Vagina (tissue), 2 donors: ENCODE measurements around the gene ADGRE1.

Experiments used
- CTCF ChIP-seq, 3 experiments: fragments of 450-650 bp in 2 of 3; fragments of 200-600 bp in 1 of 3; sonication (generic) in 1 of 3; IDR thresholded peaks; one replicate each; pipeline ENCODE4 v1.5.1; 2017 to 2019; ENCODE audit warnings: antibody characterized with exemption in 3 of 3, mild to moderate bottlenecking in 2 of 3, moderate library complexity in 2 of 3
- POLR2A ChIP-seq, 2 donors: fragments of 450-650 bp; IDR thresholded peaks; one replicate each; pipeline ENCODE4 v1.6.1; 2017; ENCODE audit warnings: antibody characterized with exemption in 2 of 2, mild to moderate bottlenecking in 2 of 2, moderate library complexity in 2 of 2

DNA sequence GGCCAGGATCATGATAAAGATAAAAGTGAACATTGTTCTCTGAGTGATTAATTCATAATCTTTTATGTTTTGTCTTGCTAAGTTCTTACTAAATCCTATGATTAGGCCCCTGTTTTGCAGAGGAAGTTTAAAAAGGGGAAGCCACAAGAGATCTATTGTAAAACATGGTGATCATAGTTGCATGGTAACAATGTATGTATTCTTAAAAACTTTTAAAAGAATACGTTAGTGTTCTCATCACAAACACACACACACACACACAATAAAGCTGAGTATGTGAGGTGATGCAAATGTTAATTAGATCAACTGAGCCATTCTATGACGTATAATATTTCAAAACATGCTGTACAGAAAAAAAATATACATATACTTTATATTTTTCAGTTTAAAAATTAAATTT is 82.6 kb downstream of the ADGRE1 start:
- no peak for TF ChIP-seq CTCF (IDR thresholded peaks at IDR 0.05)
- TF ChIP-seq POLR2A (IDR thresholded peaks at IDR 0.05): no peak
